ENCODE data around the gene KRTAP12-3.
"Not testable (repeated sequence)": the region's sequence is repeated elsewhere in the genome, so short reads cannot be mapped to it uniquely, and the experiment has no call there.

Gene KRTAP12-3

DNA sequence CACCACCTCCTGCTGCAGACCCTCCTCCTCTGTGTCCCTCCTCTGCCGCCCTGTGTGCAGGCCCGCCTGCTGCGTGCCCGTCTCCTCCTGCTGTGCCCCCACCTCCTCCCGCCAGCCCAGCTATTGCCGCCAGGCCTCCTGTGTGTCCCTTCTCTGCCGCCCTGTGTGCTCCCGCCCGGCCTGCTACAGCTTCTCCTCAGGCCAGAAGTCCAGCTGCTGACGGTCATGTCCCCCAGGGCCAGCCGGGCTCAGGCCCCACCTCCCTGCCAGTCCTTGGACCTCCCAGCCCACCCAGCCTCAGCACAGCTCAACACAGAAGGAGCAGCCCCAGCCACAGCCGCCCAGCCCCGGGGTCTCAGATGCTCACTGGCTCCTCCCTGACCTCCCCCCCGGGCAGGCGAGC is 29.9 kb upstream of the KRTAP12-3 start:
- not testable (repeated sequence) for DNase-seq

GRCh38 chr21:44628707-44629391 is 28.9 kb upstream of the KRTAP12-3 start:
- DNase-seq, result no peak

DNA sequence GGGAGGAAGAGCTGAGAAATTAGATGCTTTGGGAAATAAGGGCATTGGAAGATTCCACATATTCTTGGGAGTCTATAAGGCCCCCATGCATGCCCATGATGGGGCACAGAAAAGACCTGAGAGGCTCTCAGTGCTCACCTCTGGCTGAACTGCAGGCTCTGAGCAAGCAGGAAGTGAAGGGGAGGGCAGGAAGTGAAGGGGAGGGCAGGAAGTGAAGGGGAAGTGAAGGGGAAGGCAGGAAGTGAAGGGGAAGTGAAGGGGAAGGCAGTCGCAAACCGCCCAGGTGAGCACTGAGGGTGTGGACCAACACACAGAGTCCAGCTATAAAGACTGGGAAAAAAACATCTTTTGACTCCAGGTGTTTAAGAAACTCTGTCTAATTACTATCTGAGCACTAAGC is 27.3 kb upstream of the KRTAP12-3 start:
- no peak for DNase-seq

DNA sequence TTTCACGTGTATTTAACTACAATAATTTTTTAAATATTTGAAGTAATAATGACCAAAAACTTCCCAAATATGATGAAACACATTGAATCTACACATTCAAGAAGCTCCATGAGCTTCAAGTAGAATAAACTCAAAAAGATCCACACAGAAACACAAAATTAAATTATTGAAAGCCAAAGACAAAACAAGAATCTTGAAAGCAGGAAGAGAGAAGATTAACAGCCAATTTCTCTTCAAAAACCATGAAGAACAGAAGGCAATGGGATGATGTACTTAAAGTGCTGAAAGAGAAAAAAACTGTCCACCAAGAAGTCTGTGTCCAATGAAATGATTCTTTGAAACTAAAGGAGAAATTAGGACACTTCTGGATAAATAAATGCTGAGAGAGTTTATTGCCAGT is 25.7 kb upstream of the KRTAP12-3 start:
- no peak for DNase-seq

DNA sequence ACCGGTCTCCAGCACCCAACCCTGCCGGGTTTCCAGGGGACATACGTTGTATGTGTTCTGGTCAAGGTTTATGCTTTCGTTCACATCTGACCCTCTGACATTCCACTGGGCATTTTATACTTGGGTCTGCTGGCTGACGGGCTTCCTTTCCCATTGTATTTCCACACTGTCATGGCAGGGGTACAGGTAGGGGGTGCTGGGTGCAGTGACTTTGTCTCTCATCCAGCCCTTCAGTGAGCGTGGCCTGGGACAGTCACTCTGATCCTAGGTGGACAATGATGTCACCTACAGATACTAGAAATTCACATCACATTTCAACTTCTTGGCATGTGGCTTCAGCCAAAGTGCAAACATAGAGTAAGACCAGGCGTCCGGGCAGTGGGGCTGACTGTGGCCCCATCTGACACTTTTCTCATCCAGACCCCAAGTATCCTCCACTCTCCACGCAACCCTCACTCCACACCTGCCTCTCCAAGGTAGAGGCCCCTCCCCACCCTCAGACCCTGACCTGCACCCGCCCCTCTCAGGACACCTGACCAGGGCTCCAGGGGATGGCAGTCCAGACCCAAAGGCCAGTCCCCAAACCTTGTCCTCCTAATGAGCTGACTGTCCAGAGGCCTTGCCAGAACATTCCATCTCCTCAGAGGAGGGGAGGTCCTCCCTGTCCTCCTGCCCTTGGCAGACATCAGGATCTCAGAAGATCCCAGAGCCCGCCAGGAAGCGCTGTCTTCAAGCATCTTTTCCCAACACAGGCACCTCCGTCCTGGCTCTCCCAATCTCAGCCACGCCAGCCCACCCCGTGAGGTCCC is 21.3 kb upstream of the KRTAP12-3 start:
- DNase-seq, result no peak

DNA sequence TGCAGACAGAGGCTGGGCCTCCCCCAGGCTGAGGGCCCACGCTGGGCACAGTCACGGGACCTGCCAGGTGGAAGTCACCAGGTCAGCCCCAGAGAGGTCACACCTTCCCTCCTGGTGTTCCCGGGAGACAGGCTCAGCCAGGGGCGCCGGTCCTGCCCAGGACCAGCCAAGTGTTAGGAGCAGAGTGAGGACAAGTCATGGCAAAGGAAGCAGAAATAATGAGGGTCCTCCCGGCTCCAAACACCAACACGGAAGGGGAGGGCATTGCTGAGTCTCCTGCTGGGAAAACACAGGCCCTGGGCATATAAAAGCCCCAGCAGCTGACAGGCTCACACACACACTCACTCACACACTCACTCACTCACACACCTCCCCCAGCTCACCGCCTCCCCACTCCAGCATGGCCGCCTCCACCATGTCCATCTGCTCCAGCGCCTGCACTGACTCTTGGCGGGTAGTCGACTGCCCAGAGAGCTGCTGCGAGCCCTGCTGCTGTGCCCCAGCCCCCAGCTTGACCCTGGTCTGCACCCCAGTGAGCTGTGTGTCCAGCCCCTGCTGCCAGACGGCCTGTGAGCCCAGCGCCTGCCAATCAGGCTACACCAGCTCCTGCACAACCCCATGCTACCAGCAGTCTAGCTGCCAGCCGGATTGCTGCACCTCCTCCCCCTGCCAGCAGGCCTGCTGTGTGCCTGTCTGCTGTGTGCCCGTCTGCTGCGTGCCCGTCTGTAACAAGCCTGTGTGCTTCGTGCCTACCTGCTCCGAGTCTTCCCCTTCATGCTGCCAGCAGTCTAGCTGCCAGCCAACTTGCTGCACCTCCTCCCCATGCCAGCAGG is 20.5 kb upstream of the KRTAP12-3 start, which contains the start of gene KRTAP10-10:
Gene KRTAP10-10, plus strand, starts transcription at position 339 of the 833 bp plus-strand sequence. Its CDS starts 62 bp downstream, at position 401.
- no peak for DNase-seq

DNA sequence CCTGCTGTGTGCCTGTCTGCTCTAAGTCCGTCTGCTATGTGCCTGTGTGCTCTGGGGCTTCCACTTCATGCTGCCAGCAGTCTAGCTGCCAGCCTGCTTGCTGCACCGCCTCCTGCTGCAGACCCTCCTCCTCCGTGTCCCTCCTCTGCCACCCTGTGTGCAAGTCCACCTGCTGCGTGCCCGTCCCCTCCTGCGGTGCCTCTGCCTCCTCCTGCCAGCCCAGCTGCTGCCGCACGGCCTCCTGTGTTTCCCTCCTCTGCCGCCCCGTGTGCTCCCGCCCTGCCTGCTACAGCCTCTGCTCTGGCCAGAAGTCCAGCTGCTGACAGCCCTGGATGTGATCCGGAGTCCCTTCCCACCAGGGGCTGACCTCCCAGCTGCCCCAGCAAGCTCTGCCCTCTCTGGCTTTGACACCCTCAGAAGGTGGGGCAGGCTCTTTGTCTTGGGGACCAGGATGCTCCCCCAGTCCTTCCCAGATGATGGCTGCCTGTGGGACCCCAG is 19.8 kb upstream of the KRTAP12-3 start:
- not testable (repeated sequence) for DNase-seq

DNA sequence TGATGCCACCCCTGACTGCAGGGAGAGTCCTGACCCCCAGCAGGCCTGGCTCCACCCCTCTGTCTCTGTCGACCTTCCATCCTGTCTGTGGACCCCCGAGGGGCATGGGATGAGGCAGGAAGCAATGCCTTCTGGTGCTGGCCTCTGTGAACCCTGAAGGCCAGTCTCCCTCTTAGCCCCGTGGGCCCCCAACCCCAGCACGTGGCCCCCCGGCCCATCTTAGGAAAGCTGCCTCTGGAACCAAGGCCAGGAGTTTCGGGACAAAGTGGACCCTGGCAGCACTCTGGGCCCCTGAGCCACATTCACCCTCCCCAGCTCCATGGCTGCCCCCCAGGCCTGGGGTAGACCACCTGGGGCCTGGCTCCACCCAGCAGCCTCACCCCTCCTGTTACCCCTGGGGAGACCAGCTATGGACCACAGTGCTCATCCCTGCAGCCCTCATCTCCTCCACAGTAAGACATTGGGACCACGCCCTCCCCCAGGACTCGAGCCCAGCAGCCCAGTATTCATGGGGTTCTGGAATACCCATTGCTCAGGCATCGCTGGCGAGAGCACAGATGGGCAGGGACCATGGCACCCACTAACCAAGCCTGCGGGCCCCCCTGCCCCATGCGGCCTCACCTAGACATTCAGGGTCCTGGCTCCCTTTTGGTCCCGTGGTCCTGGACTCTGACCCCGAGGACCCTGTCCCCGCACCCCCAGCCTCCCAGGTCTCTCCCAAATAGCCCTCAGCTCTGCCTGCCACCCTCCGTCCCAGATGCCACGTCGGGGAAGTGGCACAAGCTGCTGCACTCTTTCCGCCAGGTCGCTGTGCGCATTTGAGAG is 19.0 kb upstream of the KRTAP12-3 start:
- not testable (repeated sequence) for DNase-seq

DNA sequence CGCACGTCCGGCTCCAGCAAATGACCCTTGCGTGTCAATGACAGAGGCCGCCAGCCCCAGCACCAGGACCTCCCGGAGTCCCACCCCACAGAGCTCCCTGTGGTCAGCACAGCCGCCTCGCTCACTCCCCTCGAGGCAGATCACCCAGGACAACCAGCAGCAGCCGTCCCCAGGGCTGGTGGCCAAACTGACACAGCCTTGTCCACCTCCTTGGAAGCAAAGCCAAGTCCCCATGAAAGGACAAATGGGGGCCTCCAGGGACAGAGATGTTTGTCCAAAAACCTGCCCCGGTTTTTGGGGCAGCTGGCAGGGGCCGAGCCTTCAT is 18.4 kb upstream of the KRTAP12-3 start:
- DNase-seq, result no peak

- DNase-seq, result no peak
Observed at GRCh38 chr21:44640761-44641160, 17.0 kb upstream of the KRTAP12-3 start.

GRCh38 chr21:44643741-44644310 is 13.9 kb upstream of the KRTAP12-3 start:
- DNase-seq, result no peak

DNA sequence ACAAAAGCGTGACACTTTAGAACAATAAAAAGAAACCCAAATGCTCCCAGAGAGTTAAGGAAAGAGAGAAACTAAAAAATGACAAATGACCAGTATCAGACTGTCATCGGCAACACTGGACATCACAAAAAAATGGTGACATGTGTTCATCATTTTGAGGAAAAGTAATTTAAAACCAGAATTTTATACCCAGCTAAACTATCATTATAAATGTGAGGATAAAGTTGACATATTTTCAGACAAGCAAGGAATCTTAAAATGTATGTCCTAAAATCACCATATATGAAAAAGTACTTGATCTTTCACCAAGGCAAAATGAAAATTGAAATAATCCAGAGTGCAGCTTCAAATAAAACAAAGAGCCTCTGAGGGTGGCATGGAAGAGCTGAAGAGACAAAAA is 12.9 kb upstream of the KRTAP12-3 start:
- no peak for DNase-seq

DNA sequence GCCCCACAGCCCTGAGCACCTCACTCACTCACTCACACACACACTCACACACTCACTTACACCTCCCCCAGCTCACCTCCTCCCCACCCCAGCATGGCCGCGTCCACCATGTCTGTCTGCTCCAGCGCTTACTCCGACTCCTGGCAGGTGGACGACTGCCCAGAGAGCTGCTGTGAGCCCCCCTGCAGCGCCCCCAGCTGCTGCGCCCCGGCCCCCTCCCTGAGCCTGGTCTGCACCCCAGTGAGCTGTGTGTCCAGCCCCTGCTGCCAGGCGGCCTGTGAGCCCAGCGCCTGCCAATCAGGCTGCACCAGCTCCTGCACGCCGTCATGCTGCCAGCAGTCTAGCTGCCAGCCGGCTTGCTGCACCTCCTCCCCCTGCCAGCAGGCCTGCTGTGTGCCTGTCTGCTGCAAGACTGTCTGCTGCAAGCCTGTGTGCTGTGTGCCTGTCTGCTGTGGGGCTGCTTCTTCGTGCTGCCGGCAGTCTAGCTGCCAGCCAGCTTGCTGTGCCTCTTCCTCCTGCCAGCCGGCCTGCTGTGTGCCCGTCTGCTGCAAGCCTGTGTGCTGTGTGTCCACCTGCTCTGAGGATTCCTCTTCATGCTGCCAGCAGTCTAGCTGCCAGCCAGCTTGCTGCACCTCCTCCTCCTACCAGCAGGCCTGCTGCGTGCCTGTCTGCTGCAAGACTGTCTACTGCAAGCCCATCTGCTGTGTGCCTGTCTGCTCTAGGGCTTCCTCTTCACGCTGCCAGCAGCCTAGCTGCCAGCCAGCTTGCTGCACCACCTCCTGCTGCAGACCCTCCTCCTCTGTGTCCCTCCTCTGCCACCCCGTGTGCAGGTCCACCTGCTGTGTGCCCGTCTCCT is 11.1 kb upstream of the KRTAP12-3 start, which contains the start of gene KRTAP10-11:
Gene KRTAP10-11, plus strand, starts transcription at position 49 of the 856 bp plus-strand sequence. Its CDS starts 45 bp downstream, at position 94.
- DNase-seq, result not testable (repeated sequence)

DNA sequence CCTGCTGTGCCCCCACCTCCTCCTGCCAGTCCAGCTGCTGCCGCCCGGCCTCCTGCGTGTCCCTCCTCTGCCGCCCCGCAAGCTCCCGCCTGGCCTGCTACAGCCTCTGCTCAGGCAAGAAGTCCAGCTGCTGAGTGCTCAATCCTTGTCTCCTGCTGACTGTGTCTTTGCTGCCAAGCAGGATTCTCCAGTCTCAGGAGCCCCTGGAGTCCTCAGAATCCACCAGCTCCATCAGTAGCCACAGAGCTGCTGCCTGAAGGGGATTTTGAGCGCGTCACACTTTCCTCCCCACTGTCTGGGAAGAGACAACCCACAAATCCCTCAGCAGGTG is 10.5 kb upstream of the KRTAP12-3 start:
- DNase-seq, result no peak

- DNase-seq, result no peak
Observed at GRCh38 chr21:44648557-44649311, 9.0 kb upstream of the KRTAP12-3 start.

DNA sequence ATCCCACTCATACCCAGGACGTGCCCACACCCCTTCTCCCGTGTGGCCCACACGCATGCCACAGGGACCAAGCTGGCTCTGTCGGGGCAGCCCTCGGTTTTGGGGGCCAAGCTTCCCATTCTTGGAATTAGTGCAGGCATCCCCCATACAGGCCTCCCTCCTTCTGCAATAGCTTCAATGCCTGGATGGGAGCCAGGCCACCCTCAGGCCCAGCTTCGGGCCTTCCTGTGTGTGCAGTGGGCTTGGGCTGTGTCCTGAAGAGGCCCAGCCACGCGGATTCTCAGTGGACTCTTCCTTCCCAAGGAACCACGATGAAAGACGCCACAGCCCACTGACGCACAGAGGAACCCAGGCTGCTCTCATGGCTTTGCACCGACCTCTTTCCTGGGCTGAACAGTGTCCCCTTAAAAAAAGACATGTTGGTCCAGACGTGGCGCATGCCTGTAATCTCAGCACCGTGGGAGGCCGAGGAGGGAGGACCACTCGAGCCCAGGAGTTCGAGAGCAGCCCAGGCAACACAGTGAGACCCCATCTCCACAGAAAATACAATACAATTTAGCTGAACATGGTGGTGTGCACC is 8.1 kb upstream of the KRTAP12-3 start:
- no peak for DNase-seq

DNA sequence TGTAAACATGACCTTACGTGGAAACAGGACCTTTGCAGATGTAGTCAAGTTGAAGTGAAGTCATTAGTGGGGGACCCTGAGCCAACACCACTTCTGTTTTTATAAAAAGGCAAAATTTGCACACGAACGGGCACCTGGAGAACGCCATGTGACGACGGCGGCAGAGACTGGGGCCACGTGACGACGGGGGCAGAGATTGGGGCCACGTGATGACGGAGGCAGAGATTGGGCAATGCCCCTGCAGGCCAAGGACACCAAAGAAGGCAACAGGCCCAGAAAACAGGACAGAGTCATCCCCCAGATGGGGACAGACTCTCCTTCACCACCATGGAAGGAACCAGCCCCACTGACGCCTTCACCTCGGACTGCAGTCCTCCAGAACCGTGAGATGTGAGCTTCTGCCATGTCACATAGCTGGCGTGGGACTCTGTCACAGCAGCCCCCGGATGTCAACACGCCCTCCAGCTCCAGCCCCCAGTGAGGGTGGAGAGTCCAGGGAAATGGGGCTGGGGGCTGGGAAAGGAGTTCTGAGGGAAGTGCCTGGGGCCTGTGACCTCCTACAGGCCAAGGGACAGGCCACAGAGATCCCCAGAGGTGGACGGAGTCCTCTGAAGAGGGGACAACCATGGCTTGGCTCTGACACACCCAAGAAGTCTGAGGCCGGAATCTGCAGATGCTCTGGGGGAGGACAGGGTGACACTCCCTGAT is 7.3 kb upstream of the KRTAP12-3 start:
- DNase-seq, result no peak

DNA sequence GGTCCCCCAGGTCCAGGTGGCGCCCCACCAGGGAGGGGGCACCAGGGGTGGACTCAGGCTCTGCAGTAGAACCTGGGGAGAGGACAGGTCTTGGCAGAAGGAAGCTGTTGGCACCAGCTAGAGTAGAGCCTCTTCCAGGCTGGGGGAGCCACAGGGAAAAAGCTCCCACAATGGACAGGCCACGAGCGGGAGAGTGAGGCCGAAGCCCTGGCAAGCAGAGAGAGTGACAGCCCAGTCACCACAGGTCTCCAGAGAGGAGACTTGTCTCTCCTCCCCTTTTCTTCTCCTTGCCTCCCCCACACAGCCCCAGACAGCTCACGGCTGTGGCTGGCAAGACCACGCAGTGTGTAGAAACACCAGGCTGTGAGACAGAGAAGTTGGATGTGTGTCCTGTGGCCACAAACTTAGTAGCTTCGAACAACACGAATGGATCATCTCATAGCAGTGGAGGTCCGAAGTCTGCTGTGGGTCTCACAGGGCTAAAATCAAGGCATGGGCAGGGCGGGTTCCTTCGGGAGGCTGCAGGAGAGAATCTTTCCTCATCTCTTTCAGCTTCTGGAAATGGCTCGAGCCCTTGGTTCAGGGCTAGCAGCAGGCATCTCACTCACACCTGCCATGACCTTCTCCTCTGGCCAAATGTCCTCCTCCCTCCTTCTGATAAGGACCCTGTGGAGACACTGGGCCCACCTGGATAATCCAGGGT is 6.6 kb upstream of the KRTAP12-3 start:
- DNase-seq, result no peak
